ENCODE data around the gene BRICD5.

BRICD5 gene

DNA sequence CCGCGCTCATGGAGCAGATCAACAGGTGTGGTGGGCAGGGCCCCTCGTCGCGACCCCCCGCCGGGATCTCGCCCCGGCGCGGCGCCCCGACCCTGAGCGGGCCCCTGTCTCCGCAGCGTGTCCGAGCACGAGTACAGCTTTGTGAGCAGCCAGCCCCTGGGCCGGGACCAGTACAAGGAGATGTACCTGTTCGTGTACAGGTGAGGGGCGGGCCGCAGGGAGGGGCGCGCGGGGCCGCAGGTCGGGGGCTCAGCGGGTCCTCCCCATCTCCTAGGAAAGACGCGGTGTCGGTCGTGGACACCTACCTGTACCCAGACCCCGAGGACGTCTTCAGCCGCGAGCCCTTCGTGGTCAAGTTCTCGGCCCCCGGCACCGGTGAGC, 26.4 kb upstream of the BRICD5 start:
- DNase-seq: no peak

DNA sequence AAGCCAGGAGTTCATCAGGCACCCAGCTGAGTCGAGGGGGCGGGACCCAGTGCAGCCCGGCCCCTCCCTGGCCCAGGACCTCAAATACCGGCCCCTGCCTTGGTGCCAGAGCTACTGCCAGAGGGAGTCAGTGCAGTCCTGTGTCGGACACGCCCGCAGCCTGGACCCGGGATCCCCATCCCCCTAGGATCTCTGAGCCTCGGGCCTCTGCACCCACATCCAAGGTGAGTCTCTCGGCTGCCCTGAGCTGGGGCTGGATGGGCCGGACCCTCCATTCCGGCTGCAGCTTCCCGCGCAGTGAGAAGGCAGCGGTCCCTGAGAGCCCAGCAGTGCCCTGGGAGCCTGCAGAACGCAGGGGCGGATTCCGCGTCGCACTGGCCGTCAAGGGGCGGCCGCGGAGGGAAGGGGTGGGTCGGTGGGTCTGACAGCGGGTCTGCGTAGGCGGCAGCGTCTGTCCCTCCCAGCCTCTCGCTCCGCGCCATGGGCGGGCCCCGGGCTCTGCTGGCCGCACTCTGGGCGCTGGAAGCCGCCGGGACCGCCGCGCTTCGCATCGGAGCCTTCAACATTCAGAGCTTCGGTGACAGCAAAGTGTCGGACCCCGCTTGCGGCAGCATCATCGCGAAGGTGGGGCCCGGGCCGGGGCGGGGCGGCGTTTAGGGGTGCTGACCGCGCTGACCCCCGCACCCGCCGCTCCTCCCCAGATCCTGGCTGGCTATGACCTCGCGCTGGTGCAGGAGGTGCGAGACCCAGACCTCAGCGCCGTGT, 25.9 kb upstream of the BRICD5 start, which contains the start of gene DNASE1L2:
Gene DNASE1L2, plus strand, starts transcription at position 108 of the 765 bp plus-strand sequence. Its CDS starts 373 bp downstream, at position 481.
- DNase-seq: no peak

DNA sequence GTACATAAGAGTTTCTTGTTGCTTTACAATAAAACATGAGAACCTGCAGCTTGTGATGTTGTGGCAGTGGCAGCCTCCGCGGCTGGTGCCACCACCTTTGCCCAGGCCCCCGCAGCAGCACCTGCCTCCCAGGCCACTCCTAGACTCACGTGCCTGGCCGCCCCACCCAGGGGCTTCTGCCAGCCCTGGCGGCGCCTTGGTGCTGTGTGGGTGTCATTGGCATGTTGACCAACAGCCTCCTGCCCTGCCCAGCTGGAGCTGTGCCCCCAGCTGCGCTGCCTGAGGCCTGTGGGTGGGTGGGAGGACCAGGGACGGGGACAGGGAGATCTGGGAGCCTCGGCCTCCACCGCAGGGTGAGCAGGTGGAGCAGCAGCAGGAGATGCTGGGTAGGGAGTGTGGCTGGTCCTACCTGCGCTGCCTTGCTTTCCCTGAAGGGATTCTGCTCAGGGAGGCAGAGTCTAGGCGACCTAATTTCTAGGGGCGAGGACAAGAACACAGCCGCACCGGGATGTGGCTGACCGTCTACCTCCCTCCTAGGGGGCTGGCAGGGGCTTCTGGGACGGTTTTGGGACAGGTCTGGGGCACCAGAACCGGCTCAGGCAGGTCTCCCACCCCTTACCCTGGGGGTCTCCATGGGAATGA, 25.2 kb upstream of the BRICD5 start:
- DNase-seq: no peak

DNA sequence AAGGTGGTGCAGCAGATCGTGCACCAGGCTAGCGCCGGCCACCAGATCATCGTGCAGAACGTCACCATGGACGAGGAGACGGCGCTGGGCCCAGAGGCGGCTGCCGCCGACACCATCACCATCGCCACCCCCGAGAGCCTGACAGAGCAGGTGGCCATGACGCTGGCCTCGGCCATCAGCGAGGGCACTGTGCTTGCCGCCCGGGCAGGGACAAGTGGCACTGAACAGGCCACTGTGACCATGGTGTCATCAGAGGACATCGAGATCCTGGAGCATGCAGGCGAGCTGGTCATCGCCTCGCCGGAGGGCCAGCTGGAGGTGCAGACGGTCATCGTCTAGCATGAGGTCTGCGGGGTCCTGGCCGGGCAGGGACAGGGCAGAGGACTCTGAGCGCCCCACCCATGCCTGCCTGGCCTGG, 24.6 kb upstream of the BRICD5 start:
- DNase-seq: no peak

DNA sequence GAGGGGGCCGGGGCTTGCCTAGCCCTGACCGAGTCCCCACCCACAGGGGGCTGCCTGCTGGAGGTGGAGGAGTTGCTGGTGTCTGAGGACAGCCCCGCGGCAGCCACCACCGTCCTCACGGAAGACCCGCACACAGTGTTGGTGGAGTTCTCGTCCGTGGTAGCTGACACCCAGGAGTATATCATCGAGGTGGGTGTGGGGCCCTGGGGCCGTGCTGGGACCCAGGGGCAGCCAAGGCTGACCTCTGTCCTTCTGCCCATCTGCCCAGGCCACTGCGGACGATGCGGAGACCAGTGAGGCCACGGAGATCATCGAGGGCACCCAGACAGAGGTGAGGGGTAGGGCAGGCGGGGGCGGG, 24.1 kb upstream of the BRICD5 start:
- no peak for DNase-seq

DNA sequence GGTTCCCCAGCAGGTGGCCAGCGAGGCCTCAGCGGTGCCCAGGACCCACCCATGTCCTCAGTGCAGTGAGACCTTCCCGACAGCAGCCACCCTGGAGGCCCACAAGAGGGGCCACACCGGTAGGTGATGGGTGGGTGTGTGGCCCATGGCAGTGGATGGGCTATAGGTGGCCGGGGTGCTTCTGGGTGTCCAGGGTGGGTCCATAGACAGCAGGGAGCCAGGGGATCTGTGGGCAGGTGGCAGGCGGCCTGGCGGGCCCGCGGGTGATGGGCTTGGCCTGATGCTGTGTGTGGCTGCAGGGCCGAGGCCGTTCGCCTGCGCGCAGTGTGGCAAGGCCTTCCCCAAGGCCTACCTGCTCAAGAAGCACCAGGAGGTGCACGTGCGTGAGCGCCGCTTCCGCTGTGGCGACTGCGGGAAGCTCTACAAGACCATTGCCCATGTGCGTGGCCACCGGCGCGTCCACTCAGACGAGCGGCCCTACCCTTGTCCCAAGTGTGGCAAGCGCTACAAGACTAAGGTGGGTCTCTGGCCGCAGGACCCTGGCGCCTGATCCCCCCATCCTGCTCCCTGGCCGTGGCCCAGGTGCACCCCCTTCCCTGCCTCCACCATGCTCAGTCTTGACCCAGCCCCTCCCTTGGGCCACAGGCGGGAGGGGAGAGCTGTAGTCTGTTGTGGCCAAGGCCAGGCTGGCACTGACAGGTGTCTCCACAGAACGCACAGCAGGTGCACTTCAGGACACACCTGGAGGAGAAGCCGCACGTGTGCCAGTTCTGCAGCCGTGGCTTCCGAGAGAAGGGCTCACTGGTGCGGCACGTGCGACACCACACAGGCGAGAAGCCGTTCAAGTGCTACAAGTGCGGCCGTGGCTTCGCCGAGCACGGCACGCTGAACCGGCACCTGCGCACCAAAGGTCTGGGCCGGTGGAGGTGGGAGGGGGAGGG, 23.5 kb upstream of the BRICD5 start:
- no peak for DNase-seq

DNA sequence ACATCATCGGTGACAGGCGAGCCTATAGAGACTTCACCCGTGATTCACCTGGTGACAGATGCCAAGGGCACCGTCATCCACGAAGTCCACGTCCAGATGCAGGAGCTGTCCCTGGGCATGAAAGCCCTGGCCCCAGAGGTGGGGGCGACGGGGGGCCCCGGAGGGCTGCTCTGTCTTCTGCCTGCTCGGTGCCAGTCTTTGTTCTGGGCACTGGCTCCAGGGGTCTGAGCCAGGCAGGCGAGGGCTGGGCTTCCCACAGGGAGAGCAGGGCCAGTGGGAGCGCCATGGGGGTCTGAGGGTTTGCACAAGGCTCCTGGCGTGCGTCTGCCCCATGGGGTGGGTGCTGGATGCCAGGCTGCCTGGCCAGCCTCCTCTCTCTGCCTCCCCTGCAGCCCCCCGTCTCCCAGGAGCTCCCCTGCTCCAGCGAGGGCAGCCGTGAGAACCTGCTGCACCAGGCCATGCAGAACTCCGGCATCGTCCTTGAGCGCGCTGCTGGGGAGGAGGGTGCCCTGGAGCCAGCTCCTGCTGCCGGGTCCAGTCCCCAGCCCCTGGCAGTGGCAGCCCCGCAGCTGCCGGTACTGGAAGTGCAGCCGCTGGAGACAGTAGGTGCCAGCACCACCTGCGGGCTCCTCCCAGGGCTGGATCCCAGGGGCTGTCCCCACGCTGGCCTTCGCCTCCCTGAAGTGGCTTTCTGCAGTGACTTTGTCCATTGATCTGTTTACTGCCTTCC, 22.5 kb upstream of the BRICD5 start:
- no peak for DNase-seq

DNA sequence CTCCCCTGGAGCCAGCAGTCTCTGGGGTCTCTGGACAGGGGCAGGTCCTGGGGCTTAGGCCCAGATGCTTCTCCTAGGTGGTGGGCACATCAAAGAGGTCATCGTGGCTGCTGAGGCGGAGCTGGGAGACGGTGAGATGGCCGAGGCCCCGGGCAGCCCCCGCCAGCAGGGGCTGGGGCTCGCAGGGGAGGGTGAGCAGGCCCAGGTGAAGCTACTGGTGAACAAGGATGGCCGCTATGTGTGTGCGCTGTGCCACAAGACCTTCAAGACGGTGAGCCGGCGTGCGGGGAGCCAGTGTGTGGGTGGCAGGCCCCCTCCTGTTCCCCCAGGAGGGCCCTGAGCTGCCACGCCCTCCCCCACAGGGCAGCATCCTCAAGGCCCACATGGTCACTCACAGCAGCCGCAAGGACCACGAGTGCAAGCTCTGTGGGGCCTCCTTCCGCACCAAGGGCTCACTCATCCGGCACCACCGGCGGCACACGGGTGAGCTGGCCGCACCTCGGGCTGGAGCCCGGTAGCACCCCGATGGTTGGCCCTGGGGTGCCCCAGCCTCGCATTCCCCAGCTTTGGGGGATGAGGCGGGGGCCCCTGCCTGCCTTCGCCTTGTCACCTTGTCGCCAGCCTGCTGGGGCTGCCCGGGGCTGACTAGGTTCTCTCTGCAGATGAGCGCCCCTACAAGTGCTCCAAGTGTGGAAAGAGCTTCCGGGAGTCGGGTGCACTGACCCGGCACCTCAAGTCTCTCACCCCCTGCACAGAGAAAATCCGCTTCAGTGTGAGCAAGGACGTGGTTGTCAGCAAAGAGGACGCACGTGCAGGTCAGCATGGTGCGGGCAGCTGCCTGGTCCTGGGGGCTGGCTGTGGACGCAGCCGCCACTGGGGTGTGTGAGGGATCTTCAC, 21.7 kb upstream of the BRICD5 start:
- no peak for DNase-seq

DNA sequence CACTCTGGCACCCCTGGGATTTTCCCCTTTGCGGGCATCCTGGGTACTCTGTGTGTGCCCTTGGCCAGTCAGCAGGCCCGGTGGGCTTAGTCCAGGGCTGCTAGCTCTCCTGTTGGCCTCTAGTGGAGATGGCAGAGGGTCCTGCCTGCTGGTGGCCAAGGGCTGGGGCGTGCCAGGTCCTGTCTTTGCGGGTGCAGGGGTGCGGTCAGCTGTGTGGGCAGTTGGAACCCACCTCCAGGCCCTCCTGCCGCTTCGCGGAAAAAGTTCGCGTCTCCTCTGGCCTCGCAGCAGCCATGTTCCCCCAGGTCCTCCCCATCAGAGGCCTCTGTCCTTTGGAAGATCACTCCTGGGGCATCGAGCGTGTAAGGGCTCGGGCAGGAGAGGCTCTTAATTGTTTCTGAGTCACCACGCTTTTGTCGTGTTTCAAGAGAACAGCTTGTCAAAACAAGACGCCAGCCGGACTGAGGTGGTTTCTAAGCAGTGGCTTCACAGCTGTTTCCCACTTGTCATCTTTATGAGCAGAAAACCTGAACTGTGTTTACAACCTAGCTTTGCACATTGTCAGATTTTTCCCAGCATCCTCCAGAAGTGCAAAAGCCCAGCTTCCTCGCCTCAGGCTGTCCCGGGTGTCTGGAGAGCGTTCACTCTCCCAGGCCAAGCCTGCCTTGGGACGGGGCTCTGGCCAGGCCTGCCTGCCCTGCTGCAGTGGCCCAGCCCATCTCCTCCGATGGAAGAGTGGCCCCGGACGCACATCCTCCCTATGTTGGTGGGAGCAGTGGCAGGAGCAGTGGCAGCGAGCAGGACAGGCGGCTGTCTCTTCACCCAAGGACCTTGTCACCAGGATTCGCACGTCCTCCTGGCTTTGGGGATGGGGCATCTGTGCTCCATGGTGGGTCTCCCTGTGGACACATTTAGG, 20.6 kb upstream of the BRICD5 start:
- DNase-seq: no peak

DNA sequence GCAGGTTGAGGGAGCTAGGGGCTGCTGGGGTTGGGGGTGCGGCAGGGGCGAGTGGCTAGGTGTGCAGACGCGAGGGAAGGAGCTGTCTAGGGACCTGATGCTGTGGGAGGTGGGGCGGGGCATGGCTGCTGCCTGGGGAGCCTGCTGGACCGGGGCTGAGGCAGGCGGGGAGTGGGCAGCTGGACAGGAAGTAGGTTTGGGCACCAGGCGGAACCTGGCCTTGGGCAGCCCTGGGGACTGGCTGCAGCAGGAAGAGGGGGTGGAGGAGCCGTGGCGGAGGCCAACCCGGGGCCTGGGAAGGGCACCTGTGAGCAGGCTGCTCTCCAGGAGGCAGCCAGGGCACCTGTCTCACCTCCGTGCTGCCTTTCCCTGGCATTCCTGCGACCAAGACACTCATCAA, 19.7 kb upstream of the BRICD5 start:
- no peak for DNase-seq

DNA sequence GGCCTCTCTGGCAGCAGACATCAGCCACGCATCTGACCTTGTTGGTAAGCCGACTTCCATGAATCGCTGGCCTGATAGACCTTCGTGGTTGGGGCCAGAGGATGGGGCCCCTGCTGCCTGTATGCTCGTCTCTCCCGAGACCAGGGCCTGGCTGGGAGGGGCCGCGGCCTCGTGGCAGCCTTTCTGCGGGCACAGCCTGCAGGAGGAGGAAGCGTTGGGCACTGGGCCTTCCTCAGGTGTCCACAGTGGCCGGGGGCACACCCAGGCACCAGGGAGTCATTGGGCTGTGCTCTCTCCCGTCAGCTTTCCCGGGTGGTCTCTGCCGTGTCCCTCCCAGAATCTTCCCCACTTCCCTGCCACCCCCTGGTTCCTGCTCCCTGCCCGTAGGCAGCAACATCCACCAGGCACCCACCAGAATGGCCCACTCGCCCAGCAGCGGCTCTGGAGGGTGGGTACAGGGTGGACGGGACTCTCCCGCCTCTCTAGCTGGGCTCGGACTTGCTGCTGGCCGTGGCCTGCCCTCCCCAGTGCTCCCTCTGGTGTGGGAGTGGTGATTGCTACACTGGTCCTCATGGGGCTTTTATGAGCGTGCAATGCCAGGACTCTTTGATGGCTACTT, 19.1 kb upstream of the BRICD5 start:
- no peak for DNase-seq

DNA sequence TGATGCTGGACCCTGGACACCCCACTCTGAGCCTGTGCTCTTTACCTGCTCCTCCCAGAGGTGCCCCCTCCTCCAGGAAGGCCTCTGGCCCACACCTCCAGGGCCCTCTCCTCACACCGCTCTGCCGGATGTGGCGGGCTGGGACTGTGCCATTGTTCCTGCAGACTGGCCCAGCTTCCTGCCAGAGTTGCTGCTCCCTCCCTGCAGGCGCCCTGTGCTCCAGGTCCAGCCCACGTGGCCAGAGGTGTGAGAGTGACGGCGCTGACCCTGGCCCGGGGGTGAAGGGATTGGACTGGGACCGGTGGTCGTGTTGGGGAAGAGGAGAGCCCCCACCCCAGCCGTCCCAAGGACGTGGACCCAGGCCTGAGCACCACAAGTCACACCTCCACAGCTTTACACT, 18.4 kb upstream of the BRICD5 start:
- DNase-seq: no peak

DNA sequence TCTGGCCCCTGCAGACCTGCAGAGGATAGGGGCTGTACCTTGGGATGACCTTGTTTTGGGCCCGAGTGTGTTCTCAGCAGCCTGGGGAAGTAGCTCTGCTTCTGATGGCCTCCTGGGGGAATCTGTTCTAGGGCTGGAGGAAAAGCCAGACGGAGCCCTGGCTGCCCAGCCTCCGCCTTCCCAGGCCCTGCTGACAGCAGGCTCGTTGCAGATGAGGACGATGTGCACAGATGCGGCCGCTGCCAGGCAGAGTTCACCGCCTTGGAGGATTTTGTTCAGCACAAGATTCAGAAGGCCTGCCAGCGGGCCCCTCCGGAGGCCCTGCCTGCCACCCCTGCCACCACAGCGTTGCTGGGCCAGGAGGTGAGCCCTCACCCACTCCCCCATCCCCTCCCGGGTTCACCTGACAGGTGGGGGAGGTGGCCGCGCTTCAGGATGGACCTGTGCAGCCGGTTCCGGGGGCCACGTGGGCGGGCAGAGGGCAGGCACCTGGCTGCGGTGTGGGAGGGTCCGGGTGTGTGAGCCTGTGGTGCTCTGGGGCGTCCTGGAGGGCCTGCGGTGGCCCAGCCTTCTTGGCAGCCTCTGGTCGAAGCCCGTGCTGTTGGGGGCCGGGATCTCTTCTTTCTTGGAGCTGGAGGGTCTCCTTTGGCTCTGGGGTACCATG, 17.6 kb upstream of the BRICD5 start:
- no peak for DNase-seq

DNA sequence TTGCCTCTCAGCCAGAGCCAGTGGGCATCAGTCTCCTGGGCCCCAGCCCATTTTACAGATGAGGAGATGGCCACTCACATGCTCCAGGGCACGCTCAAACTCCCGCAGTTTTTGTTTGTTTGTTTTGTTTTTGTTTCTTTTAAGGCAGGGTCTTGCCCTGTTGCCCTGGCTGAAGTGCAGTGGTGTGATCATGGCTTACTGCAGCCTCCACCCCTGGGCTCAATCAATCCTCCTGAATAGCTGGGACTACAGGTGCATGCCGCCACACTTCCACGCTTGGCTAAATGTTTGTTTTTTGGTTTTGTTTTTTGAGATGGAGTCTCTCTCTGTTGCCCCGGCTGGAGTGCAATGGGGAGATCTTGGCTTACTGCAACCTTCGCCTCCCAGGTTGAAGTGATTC, 16.3 kb upstream of the BRICD5 start:
- no peak for DNase-seq

DNA sequence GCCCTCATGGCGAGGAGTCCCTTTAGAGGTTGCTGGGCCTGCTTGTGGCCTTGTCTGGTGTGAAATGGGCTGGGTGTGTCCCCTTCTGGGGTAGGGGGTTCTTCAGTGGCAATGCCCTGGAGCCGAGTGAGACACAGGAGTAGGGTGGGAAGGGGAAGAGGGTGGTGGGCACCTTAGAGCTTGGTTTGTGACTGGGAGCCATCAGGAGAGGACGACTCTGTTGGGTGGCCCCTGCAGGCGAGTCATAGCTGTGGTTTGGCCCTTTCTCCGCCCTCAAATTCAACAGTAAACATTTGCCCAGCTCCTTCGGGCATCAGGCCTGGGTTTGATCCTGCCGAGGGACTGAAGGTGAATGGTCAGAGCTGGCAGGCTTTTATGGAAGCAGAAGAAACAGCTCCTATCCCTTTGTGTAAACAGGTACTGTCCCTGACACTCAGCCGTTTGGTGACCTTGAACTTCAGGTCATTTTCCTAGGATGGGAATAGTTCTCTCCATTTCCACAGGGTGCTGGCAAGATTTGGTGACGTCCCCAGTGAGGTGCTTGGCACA, 15.7 kb upstream of the BRICD5 start:
- DNase-seq: no peak

DNA sequence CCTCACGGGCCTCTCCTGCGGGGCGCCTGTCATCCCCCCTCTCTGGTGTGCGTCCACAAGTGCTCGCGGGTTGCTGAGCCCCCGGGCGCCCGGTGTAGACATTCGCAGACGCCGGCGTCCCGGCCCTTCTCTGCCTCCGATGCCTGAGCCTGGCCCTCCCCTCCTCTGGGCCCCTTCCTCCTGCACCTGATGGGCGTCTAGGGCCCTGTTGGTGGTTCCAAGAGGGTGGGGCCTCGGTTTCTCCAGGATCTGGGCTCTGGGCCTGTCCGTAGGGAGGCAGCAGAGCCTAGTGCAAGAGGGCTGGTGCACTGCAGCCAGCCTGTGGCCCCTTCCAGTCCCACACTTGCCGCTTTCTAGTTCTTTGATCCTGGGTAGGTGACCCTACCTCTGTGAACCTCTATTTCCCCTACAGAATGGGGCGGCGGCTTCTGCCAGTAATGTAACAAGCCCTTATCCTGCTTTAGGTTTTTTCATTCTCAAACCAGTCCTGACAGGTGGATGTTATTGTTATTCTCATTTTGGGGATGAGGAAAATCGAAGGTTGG, 13.4 kb upstream of the BRICD5 start:
- peak; percentile 40 for DNase-seq

DNA sequence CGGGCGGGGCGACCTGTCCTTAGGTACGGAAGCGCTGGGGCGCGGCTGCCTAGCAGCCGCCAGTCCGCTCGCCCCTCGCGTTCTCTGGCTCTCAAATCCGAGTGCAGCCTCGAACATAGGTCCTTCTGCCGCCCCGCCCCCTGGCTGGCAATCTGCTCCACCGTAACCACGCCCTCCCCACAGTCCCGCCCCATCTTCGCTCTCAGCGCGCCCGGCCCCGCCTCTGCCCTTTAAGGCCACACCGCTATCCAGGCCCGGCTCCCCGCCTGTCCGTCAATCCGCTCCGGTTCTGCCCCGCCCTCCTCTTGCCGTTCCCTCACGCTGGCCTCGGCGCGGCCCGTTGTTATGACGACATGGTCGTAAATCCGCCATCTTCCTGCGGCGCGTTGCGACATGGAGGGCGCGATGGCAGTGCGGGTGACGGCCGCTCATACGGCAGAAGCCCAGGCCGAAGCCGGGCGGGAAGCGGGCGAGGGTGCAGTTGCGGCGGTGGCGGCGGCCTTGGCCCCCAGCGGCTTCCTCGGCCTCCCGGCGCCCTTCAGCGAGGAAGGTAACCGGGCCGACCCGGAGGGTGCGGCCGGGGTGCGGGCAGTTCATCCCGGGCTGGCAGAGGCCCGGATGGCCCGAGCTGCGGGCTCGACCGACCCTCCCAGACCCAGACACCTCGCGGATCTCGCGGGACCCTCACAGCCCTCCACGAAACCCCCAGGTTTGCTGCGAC, 12.7 kb upstream of the BRICD5 start, which contains the start of gene E4F1:
Gene E4F1, plus strand, starts transcription at position 371 of the 721 bp plus-strand sequence. Its CDS starts 23 bp downstream, at position 394.
- DNase-seq: peak; percentile 100

DNA sequence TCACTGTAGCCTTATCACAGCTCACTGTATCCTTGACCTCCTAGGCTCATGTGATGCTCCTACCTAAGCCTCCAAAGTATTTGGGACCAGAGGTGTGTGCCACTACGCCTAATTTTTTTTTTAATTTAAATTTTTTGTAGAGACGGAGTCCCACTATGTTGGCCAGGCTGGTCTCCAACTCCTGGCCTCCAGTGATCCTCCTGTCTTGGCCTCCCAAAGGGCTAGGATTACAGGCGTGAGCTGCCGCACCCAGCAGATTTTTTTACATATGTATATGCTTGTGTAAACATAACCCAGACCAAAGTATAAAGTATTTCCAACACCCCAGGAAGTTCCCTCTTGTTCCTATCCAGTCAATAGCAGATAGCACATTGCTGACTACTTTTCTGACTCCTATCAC, 5.7 kb upstream of the BRICD5 start:
- no peak for DNase-seq

All from CD4-positive, alpha-beta T cell treated with Interleukin-17A for 4 hours (primary cell).